Stimulated activated CD8-positive, alpha-beta memory T cell treated with anti-CD3 and anti-CD28 coated beads, Interleukin-4, amount 100 ng/mL, for 1 hour (primary cell): ENCODE data around the gene CACNG7.
A peak's percentile ranks its signal among the peaks of the same experiment; 100 is the strongest.

ENCODE experiments used
- DNase-seq, 2 donors: peaks; one replicate each; pipeline ENCODE4 v3.0.0-alpha.2; 2020; ENCODE audit warnings: low read depth in 2 of 2, low spot score in 1 of 2

Gene CACNG7

GRCh38 chr19:53951436-53951835, 42.4 kb downstream of the CACNG7 start:
- no peak for DNase-seq

GRCh38 chr19:53951947-53952346, 42.9 kb downstream of the CACNG7 start:
- no peak for DNase-seq

- no peak for DNase-seq
Observed at GRCh38 chr19:53953383-53953782, 44.3 kb downstream of the CACNG7 start.

- no peak for DNase-seq
Observed at GRCh38 chr19:53957448-53958167, 48.5 kb downstream of the CACNG7 start.

- no peak for DNase-seq
Observed at GRCh38 chr19:53958168-53958571, 49.1 kb downstream of the CACNG7 start.

GRCh38 chr19:53958823-53959757, 50.0 kb downstream of the CACNG7 start:
- no peak for DNase-seq

GRCh38 chr19:53960187-53960586, 51.1 kb downstream of the CACNG7 start:
- no peak for DNase-seq

- no peak for DNase-seq
Observed at GRCh38 chr19:53960886-53961285, 51.8 kb downstream of the CACNG7 start.

- no peak for DNase-seq
Observed at GRCh38 chr19:53961523-53962356, 52.7 kb downstream of the CACNG7 start.

GRCh38 chr19:53962887-53963431, 53.9 kb downstream of the CACNG7 start, which contains the start of gene CACNG8:
TSS of gene CACNG8 (plus strand) at chr19:53962937.
- no peak for DNase-seq

- DNase-seq, result no peak
Observed at GRCh38 chr19:53965091-53965490, 56.0 kb downstream of the CACNG7 start.

GRCh38 chr19:53966931-53967330, 57.9 kb downstream of the CACNG7 start:
- DNase-seq, result no peak

- DNase-seq, result no peak
Observed at GRCh38 chr19:53969366-53969765, 60.3 kb downstream of the CACNG7 start.

GRCh38 chr19:53971673-53972072, 62.6 kb downstream of the CACNG7 start:
- DNase-seq, result no peak

GRCh38 chr19:53977429-53977990, 68.4 kb downstream of the CACNG7 start:
- DNase-seq, result peak in 1 of 2 donors; percentile 42

GRCh38 chr19:53977991-53978731, 69.1 kb downstream of the CACNG7 start:
- DNase-seq, result no peak

- no peak for DNase-seq
Observed at GRCh38 chr19:53978975-53979801, 70.1 kb downstream of the CACNG7 start.

- DNase-seq, result no peak
Observed at GRCh38 chr19:53980539-53981375, 71.7 kb downstream of the CACNG7 start.
